ENCODE measurements around the gene CTIF.

CTIF gene

DNA sequence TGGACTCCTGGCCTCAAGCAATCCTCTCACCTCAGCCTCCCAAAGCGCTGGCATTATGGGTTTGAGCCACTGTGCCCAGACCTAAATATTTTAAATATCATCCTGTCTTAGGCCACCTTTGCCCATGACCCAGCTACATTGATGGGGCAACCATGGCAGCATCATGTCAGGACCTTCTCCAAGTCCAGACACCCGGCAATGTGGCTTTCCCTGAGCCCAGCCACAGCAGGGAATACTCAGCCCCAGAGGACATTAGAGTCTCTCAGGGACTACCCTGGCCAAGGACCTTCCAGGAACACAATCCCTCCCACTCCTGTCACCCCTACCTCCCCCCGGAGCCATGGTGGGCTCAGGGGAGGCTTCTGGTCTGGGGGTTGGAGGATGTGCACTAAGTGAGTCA, 339.1 kb downstream of the CTIF start:
- DNase-seq, result no peak

GRCh38 chr18:48878471-48878870, 339.6 kb downstream of the CTIF start:
- no peak for DNase-seq

GRCh38 chr18:48879008-48879431, 340.2 kb downstream of the CTIF start:
- no peak for DNase-seq

DNA sequence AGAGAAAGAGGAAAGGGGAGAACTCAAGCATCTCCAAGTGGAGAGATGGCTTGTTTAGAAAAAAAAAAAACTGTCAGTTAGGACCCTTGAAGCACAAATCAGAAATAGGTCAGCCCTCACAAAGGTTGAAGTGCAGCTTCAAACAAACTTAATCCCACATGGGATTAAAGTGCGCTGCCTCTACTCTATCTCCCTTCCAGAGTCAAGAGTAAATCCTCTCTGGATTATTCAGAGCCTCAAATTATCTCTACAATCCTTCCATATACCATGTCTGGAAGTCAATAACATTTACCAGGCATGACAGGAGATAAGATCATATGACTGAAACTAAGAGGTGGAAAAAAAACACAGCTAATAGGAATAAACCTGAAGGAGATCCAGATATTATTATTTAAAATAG, 342.1 kb downstream of the CTIF start:
- DNase-seq, result no peak

DNA sequence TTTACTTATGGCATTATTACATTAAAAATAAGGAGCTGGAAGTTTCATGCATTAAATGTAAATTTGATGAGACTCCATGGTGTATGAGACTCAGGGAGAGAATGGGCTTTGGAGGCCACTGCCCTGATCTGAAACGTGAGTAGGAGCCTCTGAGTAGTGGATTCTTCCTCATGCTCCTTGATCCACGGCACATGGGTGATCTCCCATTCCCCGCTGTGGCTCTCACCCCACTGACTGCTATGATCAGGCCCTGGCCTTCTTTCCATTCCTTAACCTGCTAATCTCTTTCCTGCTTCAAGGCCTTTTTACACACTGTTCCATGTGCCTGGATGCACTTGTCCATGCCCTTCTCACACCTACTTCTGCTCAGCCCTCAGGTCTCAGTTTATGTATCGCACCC, 343.5 kb downstream of the CTIF start:
- DNase-seq, result no peak

DNA sequence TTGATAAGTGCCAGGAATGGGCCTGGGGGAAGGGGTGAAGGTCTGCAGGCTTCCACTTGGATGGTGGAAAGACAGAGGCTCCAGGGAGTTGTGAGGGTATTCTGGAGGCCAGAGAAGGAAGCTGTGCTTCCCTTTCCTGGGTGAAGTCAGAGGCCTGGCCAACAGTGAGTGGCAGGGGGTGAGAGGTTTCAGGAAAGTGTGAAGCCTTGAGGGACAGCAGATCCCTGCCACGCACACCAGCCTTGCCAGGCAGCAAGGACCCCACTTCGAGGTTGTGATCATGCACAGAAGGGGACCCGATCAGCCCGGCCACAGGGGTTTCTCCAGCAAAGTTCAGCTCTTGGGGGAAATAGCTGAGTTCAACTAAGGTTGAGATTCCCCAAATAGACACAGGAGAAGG, 345.5 kb downstream of the CTIF start:
- no peak for DNase-seq

GRCh38 chr18:48884771-48885170, 345.9 kb downstream of the CTIF start:
- DNase-seq, result no peak

DNA sequence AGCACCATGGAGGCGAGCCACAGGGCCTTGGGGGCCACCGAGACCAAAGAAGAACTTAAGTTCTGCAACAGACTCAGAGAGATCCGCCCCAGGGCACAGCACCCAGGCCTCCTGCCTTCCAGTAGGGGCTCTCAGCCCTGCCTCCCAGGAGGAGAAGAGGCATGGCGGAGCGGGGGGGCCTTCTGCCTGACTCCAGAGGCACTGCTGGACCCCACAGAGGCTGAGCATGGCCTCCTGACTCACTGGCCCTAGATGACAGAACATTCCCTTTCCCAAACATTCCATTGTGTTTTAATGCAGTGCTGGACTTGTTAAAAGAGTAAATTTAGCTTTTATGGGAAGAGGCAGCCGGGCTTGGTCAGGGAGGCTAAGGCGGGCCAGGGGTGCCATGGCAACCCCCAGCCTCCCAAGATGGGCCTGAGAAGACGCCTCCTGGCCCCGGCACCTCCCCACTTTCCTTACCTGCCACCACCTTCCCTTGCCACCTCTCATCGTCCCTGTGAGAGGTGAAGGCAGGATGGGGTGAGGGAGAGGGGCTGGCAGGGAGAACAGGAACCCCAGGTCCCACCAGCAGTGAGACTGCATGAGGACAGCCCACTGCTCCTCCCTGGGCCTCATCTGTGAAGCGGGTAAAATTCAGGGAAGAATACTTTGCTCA, 346.6 kb downstream of the CTIF start:
- no peak for DNase-seq

DNA sequence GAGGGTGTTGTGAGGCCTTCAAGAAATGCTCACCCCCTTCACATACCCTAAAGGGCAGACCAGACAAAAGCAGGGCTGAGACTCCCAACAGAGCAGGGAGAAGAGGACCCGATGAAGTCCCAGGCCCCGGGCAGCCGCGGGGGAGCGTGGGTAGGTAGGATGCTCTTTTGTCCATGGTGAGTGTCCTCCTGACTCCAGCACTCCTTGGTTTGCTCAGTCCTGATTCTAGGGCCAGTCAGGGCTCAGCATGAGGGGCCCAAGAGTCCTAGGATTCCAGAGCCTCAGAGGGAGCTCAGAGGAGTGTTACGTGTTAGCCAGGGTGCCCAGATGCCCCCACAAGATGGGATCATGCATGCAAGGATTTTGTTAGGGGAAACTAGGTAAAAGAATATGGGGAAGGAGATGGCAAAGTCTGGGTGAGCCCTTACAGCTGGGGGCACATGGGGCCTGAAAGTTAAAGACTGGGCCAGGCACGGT, 347.1 kb downstream of the CTIF start:
- DNase-seq, result no peak

- no peak for DNase-seq
These were observed 347.9 kb downstream of the CTIF start for GRCh38 chr18:48886520-48887293.

DNA sequence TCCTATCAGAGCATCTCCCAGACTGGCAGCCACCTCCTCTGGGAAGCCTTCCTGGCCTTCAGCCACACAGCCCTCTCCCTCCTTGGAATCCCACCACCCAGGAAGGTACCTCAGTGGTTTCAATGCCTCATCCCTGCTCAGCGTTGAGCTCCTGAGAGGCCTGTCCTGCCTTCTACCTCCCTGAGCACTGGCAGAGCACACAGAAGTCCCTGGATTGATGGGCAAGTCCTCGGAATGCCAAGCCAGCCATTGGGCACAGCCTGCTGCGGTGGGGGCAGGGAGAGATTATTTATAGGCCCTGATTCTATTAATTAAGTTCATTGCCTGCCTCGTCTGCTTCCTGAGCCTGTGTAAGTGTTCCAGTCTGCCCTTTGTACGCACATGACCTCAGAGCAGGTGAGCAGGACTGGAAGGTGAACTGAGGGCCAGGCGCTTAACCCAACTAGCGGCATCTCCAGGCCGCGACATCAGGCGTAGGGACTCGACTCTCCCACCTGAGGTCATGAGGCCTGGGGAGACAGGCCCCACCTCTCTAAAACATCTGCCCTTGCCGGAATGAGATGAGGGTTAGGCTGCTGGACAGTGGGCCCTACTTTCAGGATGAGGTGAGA, 348.6 kb downstream of the CTIF start:
- DNase-seq, result peak; percentile 23

GRCh38 chr18:48887905-48888772, 349.3 kb downstream of the CTIF start:
- DNase-seq, result no peak

DNA sequence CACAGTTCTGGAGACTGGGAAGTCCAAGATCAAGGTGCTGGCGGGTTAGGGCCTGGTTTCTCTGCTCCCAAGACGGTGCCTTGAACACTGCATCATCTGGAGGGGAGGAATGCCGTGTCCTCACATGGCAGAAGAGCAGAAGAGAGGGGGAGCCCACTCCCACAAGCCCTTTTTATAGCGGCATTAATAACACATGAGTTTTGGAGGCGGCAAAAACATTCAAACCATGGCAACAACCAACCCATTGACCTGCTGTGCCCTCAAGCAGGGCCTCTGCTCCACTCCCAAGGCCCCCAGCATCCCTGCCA, 349.9 kb downstream of the CTIF start:
- no peak for DNase-seq

DNA sequence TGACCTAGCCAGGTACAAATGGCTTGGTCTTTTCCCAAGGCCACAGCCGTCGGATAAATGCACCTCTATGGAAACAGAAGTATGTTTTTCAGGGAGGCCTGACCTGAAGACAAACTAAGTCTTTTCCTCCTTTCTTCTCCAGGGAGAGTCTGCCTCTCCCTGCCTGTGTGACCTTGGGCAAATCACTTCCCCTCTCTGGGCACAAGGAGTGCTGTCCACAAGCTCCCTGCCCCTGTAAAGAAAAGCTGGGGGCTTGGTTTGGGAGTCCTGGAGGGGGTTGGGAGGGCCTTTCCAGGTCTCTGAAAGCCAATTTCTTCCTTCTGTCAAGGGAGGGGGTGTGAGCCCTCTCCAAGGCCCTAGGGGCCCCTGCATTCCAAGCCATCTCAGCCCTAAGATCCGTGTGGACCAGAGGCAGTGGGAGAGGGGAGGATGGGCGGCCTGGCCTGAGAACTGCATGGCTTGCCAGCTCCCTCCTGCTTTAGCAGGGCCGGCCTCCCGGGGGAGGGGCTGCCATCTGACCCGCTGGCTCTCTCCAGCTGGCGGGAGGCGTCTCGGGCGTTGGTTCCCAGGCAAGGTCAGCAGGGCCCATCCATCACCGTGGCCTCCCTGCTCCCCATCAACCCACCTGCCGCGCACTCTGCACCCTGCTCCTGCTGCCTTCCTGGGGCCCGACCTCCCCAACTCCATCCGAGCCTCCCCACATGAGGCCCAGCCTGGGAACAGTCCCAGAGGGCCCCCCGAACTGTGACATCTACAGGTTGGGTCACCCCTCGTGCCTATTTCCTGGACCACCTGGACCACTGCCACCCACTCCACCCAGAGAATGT, 350.5 kb downstream of the CTIF start:
- DNase-seq, result no peak

- DNase-seq, result no peak
These were observed 351.3 kb downstream of the CTIF start for GRCh38 chr18:48889981-48890762.

GRCh38 chr18:48891721-48892120, 352.9 kb downstream of the CTIF start:
- DNase-seq, result no peak

DNA sequence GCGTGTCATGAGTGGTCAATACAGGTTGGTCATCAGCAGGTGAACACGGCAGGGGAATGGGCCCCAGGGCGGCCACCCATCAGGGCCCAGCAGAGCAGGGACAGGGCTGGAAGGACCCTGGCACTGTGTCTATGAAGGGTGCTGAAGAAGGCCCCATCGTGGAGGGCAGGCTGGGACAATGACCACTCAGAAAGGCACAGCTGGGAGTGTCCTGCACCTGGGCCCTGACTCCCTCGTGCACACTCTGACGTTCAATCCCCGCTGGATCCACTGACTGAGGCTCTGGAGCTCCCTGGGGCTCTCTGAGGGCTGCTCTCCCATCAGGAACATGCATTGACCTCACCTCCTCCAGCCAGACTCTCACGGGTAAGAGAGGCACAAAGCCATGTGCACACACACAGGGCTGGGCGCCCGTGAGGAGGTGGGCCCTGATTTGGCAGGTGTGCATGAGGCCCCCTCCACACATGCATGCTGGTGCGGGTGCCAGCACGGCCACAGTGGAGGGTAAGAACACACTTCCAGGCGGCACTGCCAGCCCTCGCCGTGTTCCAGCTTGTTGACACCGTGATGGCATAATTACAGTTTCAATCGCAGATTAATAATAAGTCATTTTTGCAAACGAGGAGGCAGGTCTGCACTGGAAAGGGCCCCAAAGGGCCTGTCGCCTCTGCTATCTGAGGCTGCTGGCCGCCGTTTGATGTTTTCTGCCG, 353.5 kb downstream of the CTIF start:
- no peak for DNase-seq

- no peak for DNase-seq
These were observed 354.3 kb downstream of the CTIF start for GRCh38 chr18:48893061-48893607.

DNA sequence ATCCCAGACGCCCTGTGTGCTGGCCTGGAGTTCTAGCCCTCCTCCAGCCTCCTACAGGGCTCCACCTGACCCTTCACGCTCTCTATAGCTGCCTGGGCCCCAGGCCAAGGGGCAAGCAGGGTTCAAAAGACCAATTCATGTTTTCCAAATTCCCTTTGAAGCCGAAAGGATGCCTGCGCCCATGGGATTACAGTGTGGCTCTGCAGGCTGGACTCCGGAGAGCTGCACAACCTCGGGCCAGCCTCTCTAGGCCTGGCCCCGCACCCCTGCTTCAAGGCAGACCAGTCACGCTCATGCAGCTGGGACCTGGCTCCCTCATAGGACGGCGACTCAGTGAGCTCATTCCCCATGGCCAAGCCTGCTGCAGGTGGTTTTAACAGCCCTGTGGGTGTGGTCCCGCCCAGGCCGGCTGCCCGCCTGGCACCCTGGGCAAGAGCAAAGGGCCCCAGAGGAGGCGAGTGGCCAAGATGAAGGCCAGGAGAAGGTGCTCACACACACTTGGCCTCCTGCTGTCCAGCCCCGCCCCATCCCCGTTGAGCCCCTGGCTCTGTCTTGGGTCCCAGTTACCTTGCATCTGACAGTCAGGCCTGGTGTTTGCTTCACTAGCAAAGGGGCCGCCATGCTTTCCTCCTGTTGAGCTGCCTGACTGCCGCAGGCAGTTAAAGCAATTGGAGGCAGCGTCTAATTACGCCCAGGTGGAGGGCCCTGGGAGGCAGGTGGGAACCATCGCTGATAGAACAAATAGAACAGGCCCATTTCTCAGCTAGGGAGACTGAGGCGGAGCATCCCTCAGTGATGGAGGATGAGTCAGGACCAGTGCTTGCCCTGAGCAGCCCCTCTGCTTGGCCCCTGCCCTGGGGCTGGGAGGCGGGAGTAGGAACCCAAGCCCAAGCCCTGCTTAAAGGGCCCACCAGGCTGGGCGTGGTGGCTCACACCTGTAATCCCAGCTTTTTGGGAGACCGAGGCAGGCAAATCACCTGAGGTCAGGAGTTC, 355.1 kb downstream of the CTIF start:
- DNase-seq, result peak; percentile 5
